Sigmoid colon (tissue), 7 donors: ENCODE results near the gene CCL15. TPM values are rescaled to one million over a fixed set of nuclear protein-coding genes. Genes with fewer than 3 reads are reported as not detected.
"Not testable (repeated sequence)": the region's sequence is repeated elsewhere in the genome, so short reads cannot be mapped to it uniquely, and the experiment has no call there.

Source experiments
- DNase-seq: peaks from one replicate; pipeline ENCODE4 v3.0.0-alpha.2; 2019
- H3K27ac ChIP-seq, 4 donors: fragments of 200-600 bp; sonication (generic); one replicate each; pipeline ENCODE4 v1.5.1; 2016 to 2019; ENCODE audit warnings: mild to moderate bottlenecking in 1 of 4
- H3K27me3 ChIP-seq, 3 donors: fragments of 200-600 bp; sonication (generic); one replicate each; pipeline ENCODE4 v1.5.1; 2019; ENCODE audit warnings: mild to moderate bottlenecking in 1 of 3
- H3K36me3 ChIP-seq, 4 donors: fragments of 200-600 bp; sonication (generic); one replicate each; pipeline ENCODE4 v1.5.1; 2016 to 2019
- H3K4me1 ChIP-seq, 4 donors: fragments of 200-600 bp; sonication (generic); one replicate each; pipeline ENCODE4 v1.5.1; 2017 to 2019
- H3K4me3 ChIP-seq, 4 donors: fragments of 200-600 bp; sonication (generic); one replicate each; pipeline ENCODE4 v1.5.1; 2017 to 2019; ENCODE audit warnings: mild to moderate bottlenecking in 2 of 4, moderate library complexity in 1 of 4
- H3K9me3 ChIP-seq, 4 donors: fragments of 200-600 bp in 3 of 4; sonication (generic) in 3 of 4; one replicate each; pipeline versions ENCODE4 v1.5.1 to v1.6.1; 2013 to 2019
- EP300 ChIP-seq, 4 donors: sonication (generic); formaldehyde crosslinking; IDR thresholded peaks; one replicate each; pipeline ENCODE4 v1.6.1; 2017; ENCODE audit warnings: antibody characterized with exemption in 4 of 4
- POLR2A ChIP-seq, 2 donors: fragments of 450-650 bp; IDR thresholded peaks; one replicate each; pipeline ENCODE4 v1.6.1; 2016; ENCODE audit warnings: antibody characterized with exemption in 2 of 2, mild to moderate bottlenecking in 2 of 2, moderate library complexity in 2 of 2
- POLR2AphosphoS5 ChIP-seq, 4 donors: sonication (generic); formaldehyde crosslinking; IDR thresholded peaks; one replicate each; pipeline ENCODE4 v1.6.1; 2017; ENCODE audit warnings: antibody characterized with exemption in 4 of 4
- WGBS, 2 donors: extraction: QIAGEN DNeasy Blood & Tissue Kit; methylation state at CpG; one replicate each; pipeline ENCODE4 v1.1.7; 2013; 5-methylcytosine and 5-hydroxymethylcytosine counted together
- intact Hi-C: fragments of 100-400 bp; cut with DNase I; formaldehyde crosslinking; loops from one replicate; pipeline ENCODE4 v1.15.1; 2023
- polyA plus RNA-seq, 3 donors: library from polyadenylated mRNA; stranded (reverse); fragments of 200-250 nt; gene quantifications; one replicate each; pipeline ENCODE4 v1.2.3, GENCODE V29; 2013
- total RNA-seq, 4 donors: library from RNA; depleted of rRNA; stranded (reverse); fragments of >200 nt; gene quantifications; one replicate each; pipeline ENCODE4 v1.1.0, GENCODE V29; 2016
- TF ChIP-seq, protein P1 (sequence below), 4 experiments: fragments of 450-650 bp in 3 of 4; fragments of 200-600 bp in 1 of 4; IDR thresholded peaks; one replicate each; pipeline ENCODE4 v1.5.1; 2016 to 2019; ENCODE audit warnings: antibody characterized with exemption in 4 of 4, mild to moderate bottlenecking in 3 of 4, moderate library complexity in 2 of 4
- donor health status: healthy with polysubstance abuse.
- donor health status: Bipolar disorder and iron deficiency.
- donor health status: healthy.

Gene CCL15
- total and polyA plus RNA-seq, 7 donors: 30.1 to 37.2 (median 33.7) TPM; not detected in 4

DNA sequence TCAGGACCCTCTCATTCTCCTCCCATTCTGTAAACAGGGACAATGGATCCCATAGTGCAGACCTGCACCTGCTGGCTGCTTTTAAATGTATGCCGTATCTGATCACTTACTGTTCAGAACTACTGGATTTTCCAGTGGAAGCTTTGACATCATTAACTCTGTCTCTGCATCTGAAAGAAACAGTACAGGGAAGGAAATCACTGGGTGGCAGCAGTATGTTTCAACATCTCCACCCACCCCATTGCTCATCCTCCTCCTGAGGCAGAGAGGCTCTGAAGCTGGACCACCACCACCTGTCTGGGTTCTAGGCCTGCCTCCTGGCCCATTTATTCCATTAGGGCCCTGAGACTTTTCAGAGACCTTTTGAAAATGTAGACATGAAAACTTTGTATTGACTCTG, 2.6 kb downstream of the CCL15 start:
- Histone ChIP-seq H3K27ac (no peak overlapping the region), H3K4me1 (peaks cover 0 to 6% (median 0%) of the 10 kb centered on the region in 4 donors), H3K27me3 (no peaks in the 10 kb centered on the region), H3K9me3 (peaks cover 0 to 3% (median 0%) of the 10 kb centered on the region in 4 donors), H3K4me3 (no peak overlapping the region), H3K36me3 (no peaks in the 10 kb centered on the region)
- intact Hi-C loops: no loop called here
- TF ChIP-seq POLR2A (IDR thresholded peaks at IDR 0.05) (no peak), POLR2AphosphoS5 (IDR thresholded peaks at IDR 0.05) (no peak), EP300 (IDR thresholded peaks at IDR 0.05) (no peak)
- TF ChIP-seq, protein P1, sequence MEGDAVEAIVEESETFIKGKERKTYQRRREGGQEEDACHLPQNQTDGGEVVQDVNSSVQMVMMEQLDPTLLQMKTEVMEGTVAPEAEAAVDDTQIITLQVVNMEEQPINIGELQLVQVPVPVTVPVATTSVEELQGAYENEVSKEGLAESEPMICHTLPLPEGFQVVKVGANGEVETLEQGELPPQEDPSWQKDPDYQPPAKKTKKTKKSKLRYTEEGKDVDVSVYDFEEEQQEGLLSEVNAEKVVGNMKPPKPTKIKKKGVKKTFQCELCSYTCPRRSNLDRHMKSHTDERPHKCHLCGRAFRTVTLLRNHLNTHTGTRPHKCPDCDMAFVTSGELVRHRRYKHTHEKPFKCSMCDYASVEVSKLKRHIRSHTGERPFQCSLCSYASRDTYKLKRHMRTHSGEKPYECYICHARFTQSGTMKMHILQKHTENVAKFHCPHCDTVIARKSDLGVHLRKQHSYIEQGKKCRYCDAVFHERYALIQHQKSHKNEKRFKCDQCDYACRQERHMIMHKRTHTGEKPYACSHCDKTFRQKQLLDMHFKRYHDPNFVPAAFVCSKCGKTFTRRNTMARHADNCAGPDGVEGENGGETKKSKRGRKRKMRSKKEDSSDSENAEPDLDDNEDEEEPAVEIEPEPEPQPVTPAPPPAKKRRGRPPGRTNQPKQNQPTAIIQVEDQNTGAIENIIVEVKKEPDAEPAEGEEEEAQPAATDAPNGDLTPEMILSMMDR (IDR thresholded peaks at IDR 0.05): no peak
- WGBS, 2 donors: 69 to 83% methylated on average over 1 of the region's 1 CpG
- DNase-seq: no peak

DNA sequence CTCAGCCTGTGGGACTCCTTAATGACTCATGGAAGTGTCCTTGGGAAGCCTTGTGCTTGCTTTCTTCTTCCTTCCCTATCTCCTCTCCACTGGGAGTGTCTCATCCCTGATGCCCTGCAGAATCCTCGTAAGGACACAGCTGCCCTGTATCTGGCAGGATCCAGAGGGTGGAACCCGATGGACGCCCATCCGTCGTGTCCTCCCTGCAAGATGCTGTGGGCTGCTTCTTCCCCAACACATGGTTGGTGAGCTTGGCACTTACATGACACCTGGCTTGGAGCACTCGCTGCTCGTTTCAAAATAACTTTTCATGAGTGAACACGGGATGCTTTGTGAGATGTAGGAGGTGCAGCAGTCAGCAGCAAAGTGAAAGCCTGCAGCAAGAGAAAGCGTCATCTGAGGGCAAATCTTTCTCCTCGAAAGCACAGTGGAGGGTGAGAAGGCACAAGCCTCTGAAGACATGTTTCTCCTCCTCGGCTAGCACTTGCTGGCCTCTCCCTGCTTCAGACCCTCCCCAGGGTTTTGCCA, 3.3 kb downstream of the CCL15 start:
- Histone ChIP-seq H3K4me1 (peaks cover 0 to 6% (median 0%) of the 10 kb centered on the region in 4 donors), H3K4me3 (no peak overlapping the region), H3K9me3 (peaks cover 0 to 3% (median 0%) of the 10 kb centered on the region in 4 donors), H3K27ac (no peak overlapping the region), H3K36me3 (no peaks in the 10 kb centered on the region), H3K27me3 (no peaks in the 10 kb centered on the region)
- no peak for DNase-seq
- intact Hi-C loops: no loop called here
- WGBS, 2 donors: 83% methylated on average over 11 of the region's 11 CpGs
- TF ChIP-seq, protein P1 (IDR thresholded peaks at IDR 0.05): no peak
- TF ChIP-seq POLR2AphosphoS5 (IDR thresholded peaks at IDR 0.05) (no peak), POLR2A (IDR thresholded peaks at IDR 0.05) (no peak), EP300 (IDR thresholded peaks at IDR 0.05) (no peak)

DNA sequence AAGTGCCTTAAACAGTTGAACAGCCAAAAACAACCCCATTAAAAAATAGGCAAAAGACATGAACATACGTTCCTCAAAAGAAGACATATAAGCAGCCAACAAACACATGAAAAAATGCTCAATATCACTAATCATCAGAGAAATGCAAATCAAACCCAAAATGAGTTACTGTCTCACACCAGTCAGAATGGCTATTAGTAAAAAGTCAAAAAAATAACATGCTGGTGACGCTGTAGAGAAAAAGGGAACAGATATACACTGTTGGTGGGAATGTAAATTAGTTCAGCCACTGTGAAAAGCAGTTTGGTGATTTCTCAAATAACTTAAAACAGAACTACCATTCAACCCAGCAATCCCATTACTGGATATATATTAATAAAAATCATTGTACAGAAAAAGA, 6.0 kb downstream of the CCL15 start:
- H3K4me3 ChIP-seq, H3K27me3 ChIP-seq, intact Hi-C loops, H3K9me3 ChIP-seq, H3K36me3 ChIP-seq, DNase-seq, H3K4me1 ChIP-seq, H3K27ac ChIP-seq: not testable (repeated sequence)
- 77 to 92% methylated on average over 2 of the region's 2 CpGs for WGBS, 2 donors

DNA sequence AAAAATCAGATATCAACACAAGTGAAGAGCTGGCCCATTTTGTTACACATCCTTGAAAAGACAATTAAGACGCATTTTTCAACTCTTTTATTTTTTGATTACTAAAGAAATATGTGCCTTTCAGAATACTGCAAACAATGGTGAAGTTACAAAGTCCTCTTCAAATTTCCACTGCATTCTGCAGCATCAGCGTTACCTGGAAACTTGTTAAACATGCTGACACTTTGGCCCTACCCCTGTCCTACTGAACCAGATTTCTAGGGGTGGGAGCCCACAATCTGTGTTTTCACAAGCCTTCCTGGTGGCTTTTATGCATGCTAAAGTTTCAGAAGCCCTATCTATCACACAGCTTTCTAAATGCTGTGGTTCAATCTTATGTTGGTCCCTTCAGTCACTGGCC, 10.3 kb downstream of the CCL15 start:
- WGBS, 2 donors: 23 to 75% methylated on average over 2 of the region's 2 CpGs
- no peak overlapping the region for H3K27ac ChIP-seq
- intact Hi-C loops: no loop called here

DNA sequence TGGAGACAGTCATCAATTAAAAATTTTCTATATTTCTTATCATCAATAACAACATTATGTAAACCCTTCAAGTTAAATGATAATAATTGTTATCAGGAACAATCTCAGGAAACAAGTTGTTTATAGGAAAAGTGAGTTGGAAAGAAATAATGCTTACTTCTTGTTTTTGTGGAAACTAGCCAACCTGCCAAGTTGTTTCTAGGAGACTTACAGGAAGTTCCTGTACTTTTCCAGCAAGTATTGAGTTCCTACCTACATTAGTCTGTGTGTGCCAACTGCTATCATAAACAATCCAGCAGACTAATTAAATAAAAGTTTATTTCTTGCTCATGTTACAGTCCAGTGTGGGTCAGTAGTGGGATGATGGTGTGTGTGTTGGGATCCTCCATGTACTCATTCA, 13.2 kb downstream of the CCL15 start:
- intact Hi-C loops: no loop called here
- peaks cover 0 to 3% (median 0%) of the 10 kb centered on the region in 4 donors for H3K9me3 ChIP-seq
- DNase-seq: no peak
- H3K27me3 ChIP-seq: peaks cover 0 to 6% (median 0%) of the 10 kb centered on the region in 3 donors
- H3K36me3 ChIP-seq: no peaks in the 10 kb centered on the region
- no peak overlapping the region for H3K4me3 ChIP-seq
- H3K27ac ChIP-seq: peak overlapping the region in 1 of 4 donors; percentile 32
- no peaks in the 10 kb centered on the region for H3K4me1 ChIP-seq
- TF ChIP-seq POLR2AphosphoS5 (IDR thresholded peaks at IDR 0.05) (no peak), EP300 (IDR thresholded peaks at IDR 0.05) (no peak), POLR2A (IDR thresholded peaks at IDR 0.05) (no peak)
- TF ChIP-seq, protein P1 (IDR thresholded peaks at IDR 0.05): no peak

More for the DNA sequence above, 10.3 kb downstream of the CCL15 start:
- Histone ChIP-seq H3K36me3 (no peaks in the 10 kb centered on the region), H3K4me1 (no peaks in the 10 kb centered on the region), H3K27me3 (peaks cover 0 to 6% (median 0%) of the 10 kb centered on the region in 3 donors), H3K9me3 (peaks cover 0 to 5% (median 0%) of the 10 kb centered on the region in 4 donors), H3K4me3 (no peak overlapping the region)
- DNase-seq: no peak
- TF ChIP-seq, protein P1 (IDR thresholded peaks at IDR 0.05): no peak
- TF ChIP-seq POLR2A (IDR thresholded peaks at IDR 0.05): no peak
- TF ChIP-seq EP300 (IDR thresholded peaks at IDR 0.05): no peak
- no peak for TF ChIP-seq POLR2AphosphoS5 (IDR thresholded peaks at IDR 0.05)
